B cell (primary cell): ENCODE measurements around the gene HOXA10. TPM values are rescaled to one million over a fixed set of nuclear protein-coding genes. Genes with fewer than 3 reads are reported as not detected.

Experiments
- ATAC-seq: fragments of 200-7000 bp; cut with Tn5 transposase; one replicate; pipeline ENCODE4 v1.10.0; 2021; ENCODE audit warnings: low read depth, mild to moderate bottlenecking, moderate number of reproducible peaks, moderate library complexity
- CTCF ChIA-PET: fragments of 350-600 bp; sonication (Branson Sonifier 250); formaldehyde crosslinking; loops from one replicate; lab custom pipeline; 2021; ENCODE audit warnings: antibody characterized with exemption, inconsistent platforms; lab: Charles Lee
- POLR2A ChIA-PET: fragments of 350-600 bp; sonication (Branson Sonifier 250); formaldehyde crosslinking; loops from one replicate; lab custom pipeline; 2021; ENCODE audit warnings: antibody characterized with exemption; lab: Charles Lee
- DNase-seq: peaks from one replicate; pipeline ENCODE4 v3.0.0; 2013
- H2AFZ ChIP-seq: 2 replicates; pipeline ENCODE4 v1.6.1; 2012; ENCODE audit warnings: mild to moderate bottlenecking, low read depth, low read length; ENCODE audit not compliant: insufficient read depth, poor library complexity, severe bottlenecking
- H3K27ac ChIP-seq, 2 donors: 1 replicate in 1 of 2; 2 replicates in 1 of 2; pipeline ENCODE4 v1.5.1; 2012 to 2013; ENCODE audit warnings: low read length in 2 of 2, mild to moderate bottlenecking in 2 of 2, moderate library complexity in 1 of 2
- H3K27me3 ChIP-seq, 4 experiments: fragments of 200-600 bp in 1 of 4; sonication (generic) in 1 of 4; replicated peaks in 1 of 4; 1 replicate in 2 of 4; 2 replicates in 2 of 4; pipeline versions ENCODE4 v1.6.1 to v1.7.0; 2013 to 2016; ENCODE audit warnings: low read length in 3 of 4, mild to moderate bottlenecking in 2 of 4, mixed read lengths in 1 of 4, moderate library complexity in 1 of 4; ENCODE audit not compliant: insufficient read depth in 4 of 4, control insufficient read depth in 3 of 4; ENCODE audit errors: control extremely low read depth in 1 of 4
- H3K36me3 ChIP-seq, 2 experiments: replicated peaks in 1 of 2; 1 replicate in 1 of 2; 2 replicates in 1 of 2; pipeline versions ENCODE4 v1.6.1 to v1.7.1; 2013; ENCODE audit warnings: low read length in 1 of 2; ENCODE audit not compliant: insufficient read depth in 2 of 2, control insufficient read depth in 1 of 2; ENCODE audit errors: control extremely low read depth in 1 of 2, extremely low read depth in 1 of 2
- H3K4me1 ChIP-seq, 2 donors: fragments of 200-600 bp in 1 of 2; sonication (generic) in 1 of 2; 1 replicate in 1 of 2; 2 replicates in 1 of 2; pipeline versions ENCODE4 v1.5.1 to v1.6.1; 2013 to 2017; ENCODE audit warnings: low read length in 2 of 2; ENCODE audit not compliant: control insufficient read depth in 2 of 2, insufficient read depth in 2 of 2
- H3K4me2 ChIP-seq: replicated peaks from 2 replicates; pipeline ENCODE3; 2012; ENCODE audit warnings: mild to moderate bottlenecking, low read depth, low read length; ENCODE audit not compliant: poor library complexity, severe bottlenecking
- H3K4me3 ChIP-seq, 5 experiments: fragments of 200-600 bp in 1 of 5; sonication (generic) in 1 of 5; 1 replicate in 3 of 5; 2 replicates in 2 of 5; pipeline versions ENCODE4 v1.5.1 to v1.7.0; 2011 to 2016; ENCODE audit warnings: low read length in 4 of 5, mild to moderate bottlenecking in 4 of 5, low read depth in 2 of 5, control low read depth in 1 of 5, moderate library complexity in 1 of 5; ENCODE audit not compliant: insufficient read depth in 1 of 5; ENCODE audit errors: control extremely low read depth in 1 of 5, extremely low read depth in 1 of 5
- H3K79me2 ChIP-seq: fragments of 200-600 bp; sonication (generic); one replicate; pipeline ENCODE4 v1.6.0; 2016; ENCODE audit warnings: low read length; ENCODE audit not compliant: control insufficient read depth, insufficient read depth
- H3K9ac ChIP-seq: fragments of 200-600 bp; sonication (generic); 2 replicates; pipeline ENCODE4 v1.6.1; 2017; ENCODE audit warnings: mild to moderate bottlenecking, low read length, moderate library complexity
- H3K9me3 ChIP-seq, 3 donors: one replicate each; pipeline versions ENCODE4 v1.6.1 to v1.7.1; 2013; ENCODE audit warnings: low read length in 2 of 3; ENCODE audit not compliant: control insufficient read depth in 2 of 3, insufficient read depth in 1 of 3; ENCODE audit errors: control extremely low read depth in 1 of 3
- H4K20me1 ChIP-seq: 2 replicates; pipeline ENCODE4 v1.6.0; 2012; ENCODE audit warnings: mild to moderate bottlenecking, low read length; ENCODE audit not compliant: insufficient read depth, control insufficient read depth, poor library complexity, severe bottlenecking
- H3K27ac Mint-ChIP-seq: one replicate; pipeline ENCODE4 v1.8.0; 2021; ENCODE audit warnings: mixed read lengths
- H3K27me3 Mint-ChIP-seq: one replicate; pipeline ENCODE4 v1.8.0; 2021; ENCODE audit warnings: mixed read lengths
- H3K4me1 Mint-ChIP-seq: one replicate; pipeline ENCODE4 v1.8.0; 2021; ENCODE audit warnings: mixed read lengths
- H3K4me3 Mint-ChIP-seq: one replicate; pipeline ENCODE4 v1.8.0; 2021; ENCODE audit warnings: mixed read lengths
- H3K9me3 Mint-ChIP-seq: one replicate; pipeline ENCODE4 v1.8.0; 2022; ENCODE audit warnings: mixed read lengths; ENCODE audit not compliant: insufficient read depth
- EZH2 ChIP-seq: IDR thresholded peaks from 2 replicates; pipeline ENCODE4 v1.6.1; 2012; ENCODE audit warnings: borderline replicate concordance, low read depth, mild to moderate bottlenecking, moderate library complexity, low read length; ENCODE audit not compliant: insufficient read depth, poor library complexity, severe bottlenecking
- WGBS: methylation state at CpG from one replicate; pipeline ENCODE4 v1.1.5; 2013; ENCODE audit warnings: missing lambda C conversion rate; ENCODE audit not compliant: insufficient coverage; 5-methylcytosine and 5-hydroxymethylcytosine counted together
- intact Hi-C: fragments of 100-400 bp; cut with micrococcal nuclease; formaldehyde crosslinking; loops from one replicate; pipeline ENCODE4 v1.10.0; 2022
- polyA plus RNA-seq: library from polyadenylated mRNA; depleted of rRNA; stranded (reverse); fragments of >200 nt; gene quantifications from 2 replicates; pipeline ENCODE4 v1.2.3, GENCODE V29; 2012
- total RNA-seq, 2 donors: library from RNA; stranded (reverse); fragments of 120-200 nt in 1 of 2; gene quantifications; 1 replicate in 1 of 2; 2 replicates in 1 of 2; pipeline versions ENCODE4 v1.2.3 to v1.2.4, GENCODE V29; 2013 to 2022
- TF ChIP-seq, protein P1 (sequence below): fragments of 200-600 bp; IDR thresholded peaks from one replicate; pipeline ENCODE4 v1.8.0; 2022; ENCODE audit warnings: antibody characterized with exemption, mild to moderate bottlenecking

Gene HOXA10
- total and polyA plus RNA-seq, 2 donors (not counting 1 experiment from before 2014, with no cell fraction given): not detected

DNA sequence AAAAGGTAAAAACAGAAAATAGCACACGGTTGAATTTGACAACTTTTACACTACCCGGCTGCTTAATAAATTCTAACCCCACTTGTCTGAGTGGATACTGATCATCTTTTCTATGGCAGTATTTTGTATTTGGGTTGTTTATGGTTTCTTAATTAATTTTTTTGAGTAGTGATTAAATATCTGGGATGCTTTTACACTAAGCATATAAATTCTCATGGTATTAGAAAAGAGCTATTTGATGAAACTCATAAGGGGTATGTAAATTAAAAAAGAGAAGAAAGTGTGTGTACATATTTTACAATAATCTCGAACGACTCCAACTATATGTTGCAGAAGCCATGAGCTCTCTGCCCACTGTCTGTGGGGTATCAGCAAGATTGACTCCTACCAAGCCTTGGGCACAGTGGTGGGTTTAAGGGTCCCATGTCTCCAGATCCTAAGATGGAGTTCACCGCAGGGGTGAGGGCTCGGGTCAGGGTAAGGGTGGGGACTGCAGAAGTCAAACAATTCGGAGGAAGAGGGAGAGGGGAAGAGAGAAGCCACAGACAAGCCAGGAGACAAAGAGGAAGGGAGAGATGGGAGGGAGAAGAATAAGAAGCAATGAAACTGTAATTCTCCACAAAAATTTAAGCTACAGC, 33.3 kb upstream of the HOXA10 start:
- Mint-ChIP-seq H3K9me3 (no peaks in the 10 kb centered on the region), H3K4me3 (no peak overlapping the region), H3K4me1 (peaks cover 20% of the 10 kb centered on the region), H3K27ac (no peak overlapping the region), H3K27me3 (peaks cover 89% of the 10 kb centered on the region)
- Histone ChIP-seq H3K4me2 (no peak overlapping the region), H3K36me3 (no peaks in the 10 kb centered on the region), H3K9me3 (peaks cover 1 to 31% (median 6%) of the 10 kb centered on the region in 3 donors), H3K27ac (no peak overlapping the region), H3K27me3 (peaks cover 1 to 97% (median 91%) of the 10 kb centered on the region in 4 experiments), H4K20me1 (no peaks in the 10 kb centered on the region), H3K9ac (no peak overlapping the region), H3K79me2 (no peaks in the 10 kb centered on the region), H3K4me1 (peaks cover 19 to 42% of the 10 kb centered on the region in 2 donors), H3K4me3 (no peak overlapping the region), H2AFZ (no peak overlapping the region)
- POLR2A ChIA-PET: no interaction called here
- intact Hi-C loops: no loop called here
- ATAC-seq: no peak
- TF ChIP-seq, protein P1, sequence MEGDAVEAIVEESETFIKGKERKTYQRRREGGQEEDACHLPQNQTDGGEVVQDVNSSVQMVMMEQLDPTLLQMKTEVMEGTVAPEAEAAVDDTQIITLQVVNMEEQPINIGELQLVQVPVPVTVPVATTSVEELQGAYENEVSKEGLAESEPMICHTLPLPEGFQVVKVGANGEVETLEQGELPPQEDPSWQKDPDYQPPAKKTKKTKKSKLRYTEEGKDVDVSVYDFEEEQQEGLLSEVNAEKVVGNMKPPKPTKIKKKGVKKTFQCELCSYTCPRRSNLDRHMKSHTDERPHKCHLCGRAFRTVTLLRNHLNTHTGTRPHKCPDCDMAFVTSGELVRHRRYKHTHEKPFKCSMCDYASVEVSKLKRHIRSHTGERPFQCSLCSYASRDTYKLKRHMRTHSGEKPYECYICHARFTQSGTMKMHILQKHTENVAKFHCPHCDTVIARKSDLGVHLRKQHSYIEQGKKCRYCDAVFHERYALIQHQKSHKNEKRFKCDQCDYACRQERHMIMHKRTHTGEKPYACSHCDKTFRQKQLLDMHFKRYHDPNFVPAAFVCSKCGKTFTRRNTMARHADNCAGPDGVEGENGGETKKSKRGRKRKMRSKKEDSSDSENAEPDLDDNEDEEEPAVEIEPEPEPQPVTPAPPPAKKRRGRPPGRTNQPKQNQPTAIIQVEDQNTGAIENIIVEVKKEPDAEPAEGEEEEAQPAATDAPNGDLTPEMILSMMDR: no peak
- TF ChIP-seq EZH2: no peak
- CTCF ChIA-PET: interaction anchor here (1.0 to 2.4 kb wide), 3 partner anchors 11 to 49 kb away, joined by 3 to 7 read pairs (median 3); no protein-coding TSS in a partner anchor
- WGBS: 33% methylated on average over 3 of the region's 7 CpGs
- DNase-seq: no peak
